Left lung (tissue), 10 donors: ENCODE measurements around the gene CD59. TPM values are rescaled to one million over a fixed set of nuclear protein-coding genes. Genes with fewer than 3 reads are reported as not detected.

ENCODE experiments used
- ATAC-seq: fragments of 200-7000 bp; cut with Tn5 transposase; one replicate; pipeline ENCODE4 v1.9.1; 2020; ENCODE audit warnings: moderate library complexity
- DNase-seq, 4 donors: peaks; one replicate each; pipeline ENCODE4 v3.0.0-alpha.2; 2013 to 2020
- H3K27ac ChIP-seq, 2 donors: fragments of 200-600 bp; sonication (generic) in 1 of 2; one replicate each; pipeline versions ENCODE4 v1.5.0 to v1.8.0; 2020 to 2021
- H3K27me3 ChIP-seq, 2 donors: fragments of 200-600 bp; sonication (generic) in 1 of 2; one replicate each; pipeline versions ENCODE4 v1.5.0 to v1.8.0; 2020 to 2021
- H3K36me3 ChIP-seq, 2 donors: fragments of 200-600 bp; sonication (generic) in 1 of 2; one replicate each; pipeline versions ENCODE4 v1.5.0 to v1.8.0; 2020 to 2021
- H3K4me1 ChIP-seq, 2 donors: fragments of 200-600 bp; one replicate each; pipeline ENCODE4 v1.8.0; 2021
- H3K4me3 ChIP-seq, 2 donors: fragments of 200-600 bp; sonication (generic) in 1 of 2; one replicate each; pipeline versions ENCODE4 v1.5.0 to v1.8.0; 2020 to 2021; ENCODE audit warnings: mild to moderate bottlenecking in 1 of 2
- H3K9me3 ChIP-seq, 2 donors: fragments of 200-600 bp; sonication (generic) in 1 of 2; one replicate each; pipeline versions ENCODE4 v1.5.0 to v1.8.0; 2020 to 2021
- CTCF ChIP-seq, 2 donors: fragments of 200-600 bp; sonication (generic) in 1 of 2; IDR thresholded peaks; one replicate each; pipeline versions ENCODE4 v1.5.0 to v1.8.0; 2021; ENCODE audit warnings: antibody characterized with exemption in 2 of 2
- intact Hi-C, 2 donors: fragments of 100-400 bp; cut with DNase I; formaldehyde crosslinking; loops; one replicate each; pipeline versions ENCODE4 v1.11.2 to v1.14.2; 2022
- polyA plus RNA-seq, 6 donors: library from polyadenylated mRNA; unstranded; fragments of 120-200 nt; gene quantifications; one replicate each; pipeline ENCODE4 v1.2.1, GENCODE V29; 2013; ENCODE audit not compliant: insufficient read length in 6 of 6
- total RNA-seq, 2 donors: library from RNA; stranded (reverse); fragmentation: NEBNext Ultra II Directional; extraction: Animal tissue kit (Norgen Biotek cat#: 25700); gene quantifications; one replicate each; pipeline ENCODE4 v1.2.1, GENCODE V29; 2021
- donor health status: DM: no; HTN: yes; CAD: no.
- donor health status: DM: no; HTN: no; CAD: no.

The CD59 gene
- total and polyA plus RNA-seq, 8 donors, result 190 to 1,244 (median 226) TPM

- Histone ChIP-seq H3K4me3 (peak within 1 kb of the TSS; percentile 60 to 97), H3K9me3 (no peaks in the 10 kb centered on the region), H3K36me3 (peaks cover 0 to 10% of the 10 kb centered on the region in 2 donors), H3K27ac (peak within 1 kb of the TSS; percentile 59 to 66), H3K27me3 (peaks cover 0 to 31% of the 10 kb centered on the region in 2 donors), H3K4me1 (peaks cover 4 to 22% of the 10 kb centered on the region in 2 donors)
- intact Hi-C loops, result no loop called here
- DNase-seq (peak; percentile 82 to 95 (median 92)), ATAC-seq (peak; percentile 98)
- no peak for TF ChIP-seq CTCF (IDR thresholded peaks at IDR 0.05)
Observed at GRCh38 chr11:33773987-33774735, 37.9 kb upstream of the CD59 start, which contains the start of gene FBXO3. Gene FBXO3, minus strand, starts transcription at chr11:33774520. Its CDS starts 23 bp downstream, at chr11:33774497.

- Histone ChIP-seq H3K9me3 (no peaks in the 10 kb centered on the region), H3K27ac (peak overlapping the region; percentile 59 to 66), H3K36me3 (peaks cover 0 to 17% of the 10 kb centered on the region in 2 donors), H3K4me3 (peak overlapping the region; percentile 60 to 97), H3K27me3 (peaks cover 0 to 31% of the 10 kb centered on the region in 2 donors), H3K4me1 (peaks cover 4 to 22% of the 10 kb centered on the region in 2 donors)
- ATAC-seq (peak; percentile 9), DNase-seq (no peak)
- intact Hi-C loops, result no loop called here
- TF ChIP-seq CTCF (IDR thresholded peaks at IDR 0.05), result no peak
Observed at GRCh38 chr11:33773404-33773986, 37.3 kb upstream of the CD59 start.

GRCh38 chr11:33772870-33773269 is 36.6 kb upstream of the CD59 start:
- Histone ChIP-seq H3K9me3 (no peaks in the 10 kb centered on the region), H3K27ac (no peak overlapping the region), H3K36me3 (peaks cover 0 to 23% of the 10 kb centered on the region in 2 donors), H3K27me3 (peaks cover 0 to 29% of the 10 kb centered on the region in 2 donors), H3K4me1 (peaks cover 4 to 22% of the 10 kb centered on the region in 2 donors), H3K4me3 (peak overlapping the region in 1 of 2 donors; percentile 60)
- TF ChIP-seq CTCF (IDR thresholded peaks at IDR 0.05), result no peak
- no peak for DNase-seq
- no peak for ATAC-seq
- intact Hi-C loops, result no loop called here

- H3K4me3 ChIP-seq, result no peak overlapping the region
- peaks cover 0 to 29% of the 10 kb centered on the region in 2 donors for H3K36me3 ChIP-seq
- DNase-seq (no peak), ATAC-seq (no peak)
- no peak for TF ChIP-seq CTCF (IDR thresholded peaks at IDR 0.05)
- peaks cover 0 to 25% of the 10 kb centered on the region in 2 donors for H3K27me3 ChIP-seq
- H3K4me1 ChIP-seq, result peaks cover 4 to 22% of the 10 kb centered on the region in 2 donors
- intact Hi-C loops, result no loop called here
- no peak overlapping the region for H3K27ac ChIP-seq
- no peaks in the 10 kb centered on the region for H3K9me3 ChIP-seq
Observed at GRCh38 chr11:33772300-33772699, 36.1 kb upstream of the CD59 start.

GRCh38 chr11:33770236-33770635 is 34.0 kb upstream of the CD59 start:
- H3K27me3 ChIP-seq, result peaks cover 0 to 5% of the 10 kb centered on the region in 2 donors
- peaks cover 4 to 21% of the 10 kb centered on the region in 2 donors for H3K4me1 ChIP-seq
- H3K36me3 ChIP-seq, result peaks cover 0 to 50% of the 10 kb centered on the region in 2 donors
- ATAC-seq, result no peak
- H3K27ac ChIP-seq, result no peak overlapping the region
- intact Hi-C loops, result no loop called here
- H3K4me3 ChIP-seq, result no peak overlapping the region
- H3K9me3 ChIP-seq, result no peaks in the 10 kb centered on the region
- no peak for DNase-seq
- TF ChIP-seq CTCF (IDR thresholded peaks at IDR 0.05), result no peak
